Thymus (tissue), 11 donors: ENCODE measurements around the gene GAB2. TPM values are rescaled to one million over a fixed set of nuclear protein-coding genes. Genes with fewer than 3 reads are reported as not detected.

Experiments
- DNase-seq, 9 donors: peaks; one replicate each; pipeline ENCODE4 v3.0.0-alpha.2; 2013; ENCODE audit warnings: low spot score in 9 of 9, low read depth in 6 of 9, missing footprints in 1 of 9
- H3K27ac ChIP-seq, 2 donors: one replicate each; pipeline ENCODE4 v1.5.1; 2013; ENCODE audit warnings: control low read depth in 1 of 2, low read depth in 1 of 2, low read length in 1 of 2, mild to moderate bottlenecking in 1 of 2, moderate library complexity in 1 of 2
- H3K27me3 ChIP-seq, 2 donors: one replicate each; pipeline ENCODE4 v1.5.1; 2013; ENCODE audit warnings: low read length in 1 of 2; ENCODE audit not compliant: control insufficient read depth in 2 of 2, insufficient read depth in 1 of 2
- H3K36me3 ChIP-seq, 2 donors: one replicate each; pipeline ENCODE4 v1.5.1; 2013; ENCODE audit warnings: low read length in 1 of 2, mild to moderate bottlenecking in 1 of 2, moderate library complexity in 1 of 2; ENCODE audit not compliant: control insufficient read depth in 2 of 2, insufficient read depth in 2 of 2
- H3K4me1 ChIP-seq, 2 donors: one replicate each; pipeline ENCODE4 v1.5.1; 2013; ENCODE audit warnings: low read length in 2 of 2; ENCODE audit not compliant: control insufficient read depth in 2 of 2, insufficient read depth in 2 of 2
- H3K4me3 ChIP-seq, 2 donors: one replicate each; pipeline ENCODE4 v1.5.1; 2013; ENCODE audit warnings: low read length in 2 of 2, control low read depth in 1 of 2, mild to moderate bottlenecking in 1 of 2
- H3K9me3 ChIP-seq, 2 donors: one replicate each; pipeline ENCODE4 v1.5.1; 2013; ENCODE audit warnings: low read length in 1 of 2, mild to moderate bottlenecking in 1 of 2; ENCODE audit not compliant: control insufficient read depth in 2 of 2, insufficient read depth in 1 of 2
- WGBS: extraction: QIAGEN DNeasy Blood & Tissue Kit; methylation state at CpG from one replicate; pipeline ENCODE4 v1.1.7; 2013; 5-methylcytosine and 5-hydroxymethylcytosine counted together
- polyA plus RNA-seq: library from polyadenylated mRNA; stranded (reverse); fragments of 200-250 nt; gene quantifications from one replicate; pipeline ENCODE4 v1.2.3, GENCODE V29; 2013
- total RNA-seq: library from RNA; stranded (reverse); fragments of 120-200 nt; gene quantifications from one replicate; pipeline ENCODE4 v1.2.4, GENCODE V29; 2013
- donor health status: healthy.

Gene GAB2
- total and polyA plus RNA-seq, 2 donors = 3.7 to 12.6 TPM

DNA sequence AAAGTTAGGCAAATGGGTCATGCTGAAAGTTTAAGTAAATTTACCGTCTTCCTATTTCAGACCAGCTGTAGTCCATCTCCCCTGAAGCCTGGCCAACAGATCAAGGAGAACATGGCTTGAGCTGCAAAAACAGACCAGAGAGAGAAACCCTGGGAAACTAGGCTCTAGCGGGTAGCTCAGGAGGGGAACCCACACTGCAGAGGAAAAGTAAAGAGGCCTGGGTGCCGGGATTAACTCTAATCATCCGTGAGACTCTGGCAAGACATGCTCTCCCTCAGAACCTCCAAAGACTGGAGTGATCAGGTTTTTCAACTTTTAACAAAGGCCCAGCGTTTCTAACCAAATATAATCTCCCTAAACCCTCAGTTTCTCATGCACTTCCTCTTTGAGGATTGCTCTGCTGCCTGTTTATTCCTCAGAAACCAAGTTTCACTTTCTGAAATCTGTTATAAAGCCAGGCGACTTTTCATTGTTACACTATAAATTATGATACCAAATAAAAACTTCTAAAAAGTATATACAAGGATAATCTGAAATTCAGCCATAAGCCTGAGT lies 67.5 kb downstream of the GAB2 start:
- Histone ChIP-seq H3K27ac (peak overlapping the region; percentile 79 to 91), H3K9me3 (no peaks in the 10 kb centered on the region), H3K4me1 (peaks cover 31 to 53% of the 10 kb centered on the region in 2 donors), H3K27me3 (no peaks in the 10 kb centered on the region), H3K36me3 (no peaks in the 10 kb centered on the region), H3K4me3 (peak overlapping the region; percentile 6 to 34)
- 9% methylated on average over 6 of the region's 6 CpGs for WGBS
- peak in 1 of 9 donors; percentile 52 for DNase-seq

DNA sequence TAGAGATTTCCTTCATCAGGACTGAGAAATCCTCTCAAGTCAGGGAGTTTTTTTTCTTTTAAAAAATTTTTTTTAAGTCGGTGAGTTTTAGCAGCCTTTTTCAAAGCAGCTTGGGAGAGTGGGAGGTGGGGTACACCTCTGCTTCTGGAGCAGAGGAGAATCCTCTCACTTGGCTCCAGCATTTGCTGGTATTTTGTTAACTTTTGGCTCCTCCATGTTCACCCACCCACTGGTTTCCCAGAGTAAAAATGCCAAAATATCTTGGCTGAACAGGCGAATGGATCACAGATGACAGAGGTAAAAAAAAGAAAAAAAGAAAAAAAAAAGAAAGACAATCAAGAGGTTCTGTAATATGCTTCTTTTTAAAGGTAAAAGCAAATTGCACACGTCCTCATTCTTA lies 68.0 kb downstream of the GAB2 start:
- 55% methylated on average over 3 of the region's 3 CpGs for WGBS

DNA sequence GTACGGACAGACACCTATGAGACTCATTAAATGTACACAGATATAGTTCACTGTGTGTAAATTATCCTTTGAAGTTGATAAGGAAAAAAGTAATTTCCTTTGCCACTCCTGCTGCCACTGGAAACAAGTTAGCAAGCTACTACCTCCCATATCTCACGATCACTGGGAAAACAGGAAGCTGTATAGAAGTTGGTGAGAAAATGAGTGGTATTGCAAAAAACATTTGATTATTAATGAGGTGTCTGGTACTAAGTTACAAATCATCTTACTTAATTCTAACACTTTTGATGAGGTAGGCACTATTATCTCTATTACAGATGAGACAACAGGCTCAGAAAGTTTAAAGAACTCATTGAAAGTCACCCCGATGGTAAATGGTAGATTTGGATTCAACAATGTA lies 68.5 kb downstream of the GAB2 start:
- H3K4me3 ChIP-seq = no peak overlapping the region
- peaks cover 31 to 48% of the 10 kb centered on the region in 2 donors for H3K4me1 ChIP-seq
- no peaks in the 10 kb centered on the region for H3K27me3 ChIP-seq
- DNase-seq = no peak
- H3K27ac ChIP-seq = peak overlapping the region in 1 of 2 donors; percentile 91
- WGBS = 71% methylated on average over 3 of the region's 3 CpGs
- H3K9me3 ChIP-seq = no peaks in the 10 kb centered on the region
- no peaks in the 10 kb centered on the region for H3K36me3 ChIP-seq

More for the DNA sequence above, 68.0 kb downstream of the GAB2 start:
- Histone ChIP-seq H3K27ac (peak overlapping the region in 1 of 2 donors; percentile 91), H3K4me3 (peak overlapping the region in 1 of 2 donors; percentile 6), H3K27me3 (no peaks in the 10 kb centered on the region), H3K4me1 (peaks cover 31 to 51% of the 10 kb centered on the region in 2 donors), H3K36me3 (no peaks in the 10 kb centered on the region), H3K9me3 (no peaks in the 10 kb centered on the region)
- DNase-seq = no peak

DNA sequence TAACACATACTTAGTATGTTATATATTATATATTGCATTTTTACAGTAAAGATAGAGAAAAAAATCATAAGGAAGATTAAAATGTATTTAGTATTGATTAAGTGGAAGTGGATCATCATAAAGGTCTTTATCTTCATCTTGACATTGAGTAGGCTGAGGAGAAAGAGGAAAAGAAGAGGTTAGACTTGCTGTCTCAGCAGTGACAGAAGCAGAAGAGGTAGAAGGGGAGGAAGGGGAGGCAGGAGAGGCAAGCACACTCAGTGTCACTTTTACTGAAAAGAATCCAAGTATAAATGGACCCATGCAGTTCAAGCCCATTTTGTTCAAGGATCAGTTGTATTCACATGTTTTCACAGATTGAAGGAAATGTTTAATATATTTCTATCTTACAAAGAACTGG lies 69.7 kb downstream of the GAB2 start:
- Histone ChIP-seq H3K4me1 (peaks cover 31 to 48% of the 10 kb centered on the region in 2 donors), H3K27ac (no peak overlapping the region), H3K9me3 (no peaks in the 10 kb centered on the region), H3K36me3 (no peaks in the 10 kb centered on the region), H3K27me3 (no peaks in the 10 kb centered on the region), H3K4me3 (no peak overlapping the region)
- DNase-seq = no peak

DNA sequence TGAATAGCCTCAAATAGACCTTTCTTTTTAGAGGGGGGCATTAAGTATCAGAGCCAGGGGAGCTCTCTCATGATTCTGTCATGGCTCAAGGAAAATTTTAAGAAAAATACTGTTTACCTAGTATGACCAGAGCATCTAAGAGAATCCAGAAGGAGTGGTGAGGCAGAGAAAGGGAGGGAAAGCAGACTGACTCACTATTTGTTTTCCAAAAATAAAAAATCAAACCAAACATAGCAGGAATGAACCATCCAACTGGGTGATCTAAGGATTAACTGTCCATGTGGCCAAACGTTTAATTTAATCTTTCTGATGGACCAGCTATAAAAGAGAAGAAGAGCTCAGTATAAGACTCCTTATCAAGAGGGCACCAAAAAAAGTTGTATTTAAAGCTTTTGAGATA lies 70.8 kb downstream of the GAB2 start:
- DNase-seq = no peak
- Histone ChIP-seq H3K36me3 (no peaks in the 10 kb centered on the region), H3K4me3 (no peak overlapping the region), H3K27me3 (no peaks in the 10 kb centered on the region), H3K4me1 (peaks cover 31 to 42% of the 10 kb centered on the region in 2 donors), H3K27ac (no peak overlapping the region), H3K9me3 (no peaks in the 10 kb centered on the region)
- 100% methylated on average over 1 of the region's 1 CpG for WGBS

DNA sequence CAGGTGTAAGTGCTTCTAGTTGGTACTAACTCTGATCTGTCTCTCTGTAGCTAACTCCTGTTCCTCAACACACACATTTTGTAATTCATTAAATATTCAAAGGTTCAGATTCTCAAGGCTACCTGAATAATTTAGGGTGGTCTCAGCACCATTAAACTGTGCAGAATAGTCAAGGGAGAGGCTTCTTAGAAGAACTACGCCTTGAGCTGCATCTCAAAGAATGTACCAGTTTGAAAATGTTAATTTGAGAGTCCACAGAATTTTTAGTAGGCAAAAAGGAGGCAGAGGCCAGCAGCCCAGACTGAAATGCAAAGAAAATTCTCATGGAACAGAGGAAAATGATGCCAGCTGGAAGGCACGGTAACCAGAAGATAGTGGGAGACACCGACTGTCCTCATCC lies 72.2 kb downstream of the GAB2 start:
- Histone ChIP-seq H3K9me3 (no peaks in the 10 kb centered on the region), H3K27ac (peak overlapping the region in 1 of 2 donors; percentile 33), H3K36me3 (no peaks in the 10 kb centered on the region), H3K4me1 (peaks cover 26 to 34% of the 10 kb centered on the region in 2 donors), H3K4me3 (no peak overlapping the region), H3K27me3 (no peaks in the 10 kb centered on the region)
- 98% methylated on average over 3 of the region's 3 CpGs for WGBS
- DNase-seq = no peak

DNA sequence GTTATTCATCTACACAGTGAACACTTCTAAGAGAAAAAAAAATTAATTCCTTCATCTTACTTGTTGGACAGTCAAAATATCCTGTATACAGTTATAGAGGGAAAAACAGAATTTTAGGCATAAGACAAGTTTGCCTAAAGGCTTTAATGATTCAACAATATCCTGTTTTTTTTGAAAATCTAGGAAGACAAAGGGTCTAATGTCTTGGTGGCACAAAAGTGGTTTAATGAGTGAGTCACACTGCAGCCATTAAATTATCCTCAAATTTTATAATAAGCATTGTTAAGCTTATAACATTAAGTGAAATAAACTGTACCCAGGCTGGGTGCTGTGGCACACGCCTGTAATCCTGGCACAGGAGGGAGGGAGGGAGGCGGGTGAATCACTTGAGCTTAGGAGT lies 72.9 kb downstream of the GAB2 start:
- Histone ChIP-seq H3K9me3 (no peaks in the 10 kb centered on the region), H3K27me3 (no peaks in the 10 kb centered on the region), H3K4me3 (no peak overlapping the region), H3K36me3 (no peaks in the 10 kb centered on the region), H3K4me1 (peaks cover 29 to 32% of the 10 kb centered on the region in 2 donors), H3K27ac (no peak overlapping the region)
- no peak for DNase-seq
- 99% methylated on average over 2 of the region's 2 CpGs for WGBS

DNA sequence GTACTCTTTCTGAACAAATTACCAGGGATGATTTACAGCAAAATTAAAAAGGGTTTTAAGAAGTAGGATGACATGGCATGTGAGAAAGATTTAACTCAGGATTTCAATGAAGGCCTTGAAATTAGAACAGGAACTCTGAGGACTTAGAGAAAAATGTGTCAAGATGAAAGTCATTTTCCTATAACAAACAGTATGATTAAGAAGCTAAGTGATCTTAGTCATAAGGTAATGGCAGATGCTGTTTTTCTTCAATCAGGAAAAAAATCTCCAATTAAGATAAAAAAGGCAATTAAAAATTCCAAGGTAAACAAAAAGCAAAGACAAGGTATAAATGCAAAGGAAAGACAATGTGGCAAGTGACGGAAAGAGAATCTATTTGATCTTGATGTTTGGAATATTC lies 73.5 kb downstream of the GAB2 start:
- Histone ChIP-seq H3K4me3 (no peak overlapping the region), H3K9me3 (no peaks in the 10 kb centered on the region), H3K27ac (no peak overlapping the region), H3K4me1 (peaks cover 27 to 32% of the 10 kb centered on the region in 2 donors), H3K27me3 (no peaks in the 10 kb centered on the region), H3K36me3 (no peaks in the 10 kb centered on the region)
- WGBS = 94% methylated on average over 1 of the region's 1 CpG
- DNase-seq = no peak

DNA sequence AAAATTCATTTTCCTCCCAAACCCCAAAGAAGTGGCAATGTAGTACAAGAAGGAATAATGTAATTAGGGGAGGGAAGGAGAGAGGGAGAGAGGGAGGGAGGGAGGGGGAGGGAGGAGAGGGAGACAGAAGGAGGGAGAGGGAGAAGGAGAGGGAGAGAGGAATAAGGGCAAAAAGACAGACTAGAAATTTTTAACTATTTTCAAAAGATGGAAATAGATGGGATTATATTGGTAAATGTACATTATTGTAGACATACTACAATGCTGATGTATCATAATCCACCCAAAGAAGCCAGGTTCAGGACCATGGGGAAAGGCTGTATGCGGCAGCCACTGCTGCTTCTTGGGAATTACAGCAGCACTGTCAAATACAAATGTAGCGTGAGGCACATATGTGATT lies 74.3 kb downstream of the GAB2 start:
- Histone ChIP-seq H3K36me3 (no peaks in the 10 kb centered on the region), H3K4me1 (peaks cover 19 to 33% of the 10 kb centered on the region in 2 donors), H3K4me3 (no peak overlapping the region), H3K27ac (no peak overlapping the region), H3K9me3 (no peaks in the 10 kb centered on the region), H3K27me3 (no peaks in the 10 kb centered on the region)
- DNase-seq = no peak
- 98% methylated on average over 2 of the region's 2 CpGs for WGBS
